DND-41 (cell line): ENCODE results near the gene KCND1.
A peak's percentile ranks its signal among the peaks of the same experiment; 100 is the strongest.

Experiments
- ATAC-seq: fragments of 200-7000 bp; cut with Tn5 transposase; 3 replicates; pipeline ENCODE4 v1.9.1; 2021; ENCODE audit warnings: low read depth; ENCODE audit not compliant: insufficient read depth
- DNase-seq: peaks from one replicate; pipeline ENCODE4 v3.0.0-alpha.2; 2020
- H2AFZ ChIP-seq: 2 replicates; pipeline ENCODE4 v1.6.0; 2012; ENCODE audit warnings: low read depth, low read length
- H3K27ac ChIP-seq: 2 replicates; pipeline ENCODE4 v1.5.1; 2012; ENCODE audit warnings: low read length, inconsistent platforms
- H3K27me3 ChIP-seq: fragments of 200-600 bp; sonication (generic); 2 replicates; pipeline ENCODE4 v1.6.0; 2012; ENCODE audit warnings: low read length, mild to moderate bottlenecking, inconsistent platforms; ENCODE audit not compliant: insufficient read depth, poor library complexity
- H3K36me3 ChIP-seq: 2 replicates; pipeline ENCODE4 v1.5.1; 2012; ENCODE audit warnings: low read length, inconsistent platforms; ENCODE audit not compliant: insufficient read depth
- H3K4me1 ChIP-seq: 2 replicates; pipeline ENCODE4 v1.5.1; 2012; ENCODE audit warnings: mild to moderate bottlenecking, low read length; ENCODE audit not compliant: insufficient read depth
- H3K4me2 ChIP-seq: 2 replicates; pipeline ENCODE4 v1.6.0; 2012; ENCODE audit warnings: mild to moderate bottlenecking, moderate library complexity, low read length, inconsistent platforms; ENCODE audit not compliant: insufficient read depth
- H3K4me3 ChIP-seq, 2 experiments: fragments of 200-600 bp in 1 of 2; shearing (Covaris generic) in 1 of 2; 2 replicates each; pipeline ENCODE4 v1.5.1; 2012 to 2016; ENCODE audit warnings: inconsistent platforms in 2 of 2, low read length in 2 of 2, mild to moderate bottlenecking in 2 of 2, low read depth in 1 of 2, moderate library complexity in 1 of 2
- H3K79me2 ChIP-seq: 2 replicates; pipeline ENCODE4 v1.6.0; 2012; ENCODE audit warnings: low read length, inconsistent platforms; ENCODE audit not compliant: insufficient read depth
- H3K9ac ChIP-seq: 2 replicates; pipeline ENCODE4 v1.6.0; 2012; ENCODE audit warnings: low read depth, mild to moderate bottlenecking, inconsistent platforms, low read length, moderate library complexity
- H3K9me3 ChIP-seq: 2 replicates; pipeline ENCODE4 v1.5.1; 2012; ENCODE audit warnings: low read length, moderate library complexity, mild to moderate bottlenecking, inconsistent platforms; ENCODE audit not compliant: insufficient read depth, severe bottlenecking
- H4K20me1 ChIP-seq: 2 replicates; pipeline ENCODE4 v1.6.0; 2012; ENCODE audit warnings: low read length; ENCODE audit not compliant: insufficient read depth
- CTCF ChIP-seq: IDR thresholded peaks from 2 replicates; pipeline ENCODE4 v1.5.1; 2012; ENCODE audit warnings: borderline replicate concordance, low read length, moderate library complexity, mild to moderate bottlenecking; ENCODE audit not compliant: poor library complexity, severe bottlenecking; ENCODE audit errors: extremely low read depth
- EZH2 ChIP-seq: IDR thresholded peaks from 3 replicates; pipeline ENCODE4 v1.6.1; 2012; ENCODE audit warnings: borderline replicate concordance, low read depth, mild to moderate bottlenecking, moderate library complexity, low read length, inconsistent platforms; ENCODE audit not compliant: severe bottlenecking

Gene KCND1

DNA sequence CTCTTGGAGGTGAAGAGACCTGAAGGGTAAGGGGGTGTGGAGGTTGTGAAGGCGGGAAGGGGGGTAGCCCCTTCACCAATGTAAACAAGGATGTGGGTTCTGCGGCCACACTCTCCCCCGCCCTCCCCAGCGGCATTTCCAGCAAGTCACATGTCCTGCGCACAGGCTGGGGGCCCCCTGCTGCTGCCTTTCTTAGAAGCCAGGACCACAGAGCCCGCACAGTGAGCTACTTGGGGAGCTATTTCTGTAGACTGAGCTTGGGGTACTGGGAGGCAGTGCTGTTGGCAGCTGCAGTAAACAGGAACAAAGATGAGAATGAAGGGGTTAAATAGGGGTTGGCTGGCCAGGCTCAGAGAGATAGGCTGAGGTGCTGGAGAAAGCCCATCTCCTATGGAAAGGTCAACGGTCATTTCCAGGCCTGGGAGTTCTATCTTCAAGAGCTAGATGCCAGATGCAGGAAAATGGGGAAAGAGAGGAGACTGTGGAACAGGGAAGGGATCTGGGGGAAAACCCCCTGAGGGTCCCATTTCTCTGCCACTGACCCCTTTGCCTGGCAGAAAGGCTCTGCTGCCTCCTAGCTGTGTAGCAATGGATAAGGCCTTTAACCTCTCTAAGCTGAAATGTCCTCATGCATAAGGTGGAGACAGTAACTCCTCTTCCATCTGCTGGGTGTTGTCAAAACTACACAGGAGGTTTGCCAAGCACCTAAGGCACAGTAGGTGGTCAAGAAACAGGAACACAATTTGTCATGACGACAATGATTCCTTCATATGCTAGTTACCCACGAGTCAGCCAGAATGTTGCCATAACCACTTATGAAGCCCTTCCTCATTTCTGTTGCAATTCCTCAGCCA is 34.4 kb downstream of the KCND1 start:
- peaks cover 52% of the 10 kb centered on the region for H3K79me2 ChIP-seq

GRCh38 chrX:48936429-48937053 is 35.1 kb downstream of the KCND1 start:
- H3K4me2 ChIP-seq, result no peak overlapping the region
- no peak for ATAC-seq

More for the DNA sequence above, 34.4 kb downstream of the KCND1 start:
- Histone ChIP-seq H3K4me3 (no peak overlapping the region), H2AFZ (no peak overlapping the region), H3K27ac (peak overlapping the region; percentile 76), H3K4me2 (peak overlapping the region; percentile 30), H3K36me3 (peaks cover 59% of the 10 kb centered on the region), H3K9ac (0 out of 2 replicates have a peak overlapping the region, but pooled peaks have one; percentile 8), H3K27me3 (no peaks in the 10 kb centered on the region), H3K4me1 (peaks cover 48% of the 10 kb centered on the region), H3K9me3 (no peaks in the 10 kb centered on the region), H4K20me1 (peaks cover 68% of the 10 kb centered on the region)
- DNase-seq, result peak; percentile 90
- TF ChIP-seq CTCF, result peak; percentile 50
- no peak for TF ChIP-seq EZH2
- peak; percentile 97 for ATAC-seq

DNA sequence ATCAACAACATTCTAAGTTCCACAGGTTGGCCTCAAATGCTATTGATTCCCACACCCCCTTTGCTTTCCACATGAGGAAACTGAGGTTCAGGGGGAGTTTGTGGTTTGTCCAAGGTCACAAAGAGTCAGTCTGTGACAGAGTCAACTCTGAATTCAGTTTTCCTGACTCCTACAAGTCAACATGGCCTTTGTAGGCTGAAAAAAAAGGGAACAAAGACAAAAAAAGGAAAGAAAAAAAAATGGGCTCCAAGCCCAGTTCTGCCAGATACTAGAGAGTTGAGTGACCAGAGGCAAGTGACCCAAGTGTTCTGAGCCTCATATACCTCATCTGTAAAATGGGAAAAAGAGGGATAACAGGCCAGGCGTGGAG is 36.4 kb downstream of the KCND1 start:
- ATAC-seq, result no peak
- H3K79me2 ChIP-seq, result peaks cover 35% of the 10 kb centered on the region
- DNase-seq, result no peak
- H3K27me3 ChIP-seq, result no peaks in the 10 kb centered on the region
- no peak overlapping the region for H2AFZ ChIP-seq
- no peaks in the 10 kb centered on the region for H3K9me3 ChIP-seq
- no peak overlapping the region for H3K4me2 ChIP-seq
- no peak for TF ChIP-seq EZH2
- no peak for TF ChIP-seq CTCF
- peaks cover 53% of the 10 kb centered on the region for H4K20me1 ChIP-seq
- peaks cover 39% of the 10 kb centered on the region for H3K4me1 ChIP-seq
- H3K9ac ChIP-seq, result no peak overlapping the region
- no peak overlapping the region for H3K27ac ChIP-seq
- no peak overlapping the region for H3K4me3 ChIP-seq
- peaks cover 50% of the 10 kb centered on the region for H3K36me3 ChIP-seq

More at GRCh38 chrX:48936429-48937053, 35.1 kb downstream of the KCND1 start:
- Histone ChIP-seq H3K9me3 (no peaks in the 10 kb centered on the region), H3K27ac (peak overlapping the region; percentile 70; the same call in 1 of the 2 replicates), H3K4me1 (peaks cover 46% of the 10 kb centered on the region), H3K36me3 (peaks cover 54% of the 10 kb centered on the region), H3K27me3 (no peaks in the 10 kb centered on the region), H3K9ac (no peak overlapping the region), H3K79me2 (peaks cover 45% of the 10 kb centered on the region), H3K4me3 (no peak overlapping the region), H4K20me1 (peaks cover 62% of the 10 kb centered on the region), H2AFZ (no peak overlapping the region)
- no peak for TF ChIP-seq CTCF
- no peak for TF ChIP-seq EZH2
- no peak for DNase-seq
